Esophagus (tissue), 2 donors: ENCODE results near the gene PEDS1. TPM values are rescaled to one million over a fixed set of nuclear protein-coding genes. Genes with fewer than 3 reads are reported as not detected.

Experiments
- H3K27ac ChIP-seq, 2 donors: one replicate each; pipeline ENCODE4 v1.5.1; 2013; ENCODE audit warnings: low read depth in 2 of 2, mild to moderate bottlenecking in 2 of 2, inconsistent platforms in 1 of 2, low read length in 1 of 2, moderate library complexity in 1 of 2
- H3K27me3 ChIP-seq, 2 donors: one replicate each; pipeline ENCODE4 v1.6.1; 2013; ENCODE audit warnings: low read length in 2 of 2, control low read depth in 1 of 2, mild to moderate bottlenecking in 1 of 2; ENCODE audit not compliant: insufficient read depth in 2 of 2, control insufficient read depth in 1 of 2
- H3K36me3 ChIP-seq, 2 donors: one replicate each; pipeline ENCODE4 v1.6.1; 2013; ENCODE audit warnings: low read length in 1 of 2; ENCODE audit not compliant: control insufficient read depth in 2 of 2, insufficient read depth in 2 of 2
- H3K4me1 ChIP-seq, 2 donors: one replicate each; pipeline ENCODE4 v1.6.1; 2013; ENCODE audit warnings: low read length in 1 of 2; ENCODE audit not compliant: control insufficient read depth in 2 of 2, insufficient read depth in 2 of 2
- H3K4me3 ChIP-seq, 2 donors: one replicate each; pipeline ENCODE4 v1.5.1; 2013; ENCODE audit warnings: low read length in 2 of 2, mild to moderate bottlenecking in 2 of 2, low read depth in 1 of 2, moderate library complexity in 1 of 2
- H3K9me3 ChIP-seq, 2 donors: one replicate each; pipeline ENCODE4 v1.6.1; 2013; ENCODE audit warnings: mild to moderate bottlenecking in 2 of 2, low read depth in 1 of 2, low read length in 1 of 2, moderate library complexity in 1 of 2; ENCODE audit not compliant: control insufficient read depth in 2 of 2, insufficient read depth in 1 of 2
- WGBS, 2 donors: extraction: QIAGEN DNeasy Blood & Tissue Kit; methylation state at CpG; one replicate each; pipeline ENCODE4 v1.1.7; 2013; 5-methylcytosine and 5-hydroxymethylcytosine counted together
- polyA plus RNA-seq, 2 donors: library from polyadenylated mRNA; stranded (reverse); fragments of 200-250 nt; gene quantifications; one replicate each; pipeline ENCODE4 v1.2.3, GENCODE V29; 2013
- donor health status: healthy with polysubstance abuse.
- donor health status: Bipolar disorder and iron deficiency.

The PEDS1 gene
- polyA plus RNA-seq, 2 donors: 31.5 to 56.2 TPM

- Histone ChIP-seq H3K27me3 (no peaks in the 10 kb centered on the region), H3K27ac (peak overlapping the region; percentile 6 to 85), H3K36me3 (no peaks in the 10 kb centered on the region), H3K4me1 (peaks cover 2 to 12% of the 10 kb centered on the region in 2 donors), H3K9me3 (no peaks in the 10 kb centered on the region), H3K4me3 (peak overlapping the region in 1 of 2 donors; percentile 11)
- WGBS, 2 donors: 84 to 87% methylated on average over 19 of the region's 19 CpGs
Observed at GRCh38 chr20:50116368-50116999, 37.0 kb downstream of the PEDS1 start.

GRCh38 chr20:50115591-50116367 lies 37.7 kb downstream of the PEDS1 start:
- H3K27me3 ChIP-seq: no peaks in the 10 kb centered on the region
- H3K36me3 ChIP-seq: no peaks in the 10 kb centered on the region
- peak overlapping the region; percentile 17 to 51 for H3K4me3 ChIP-seq
- 0% methylated on average over 24 of the region's 24 CpGs for WGBS, 2 donors
- no peaks in the 10 kb centered on the region for H3K9me3 ChIP-seq
- H3K4me1 ChIP-seq: peaks cover 3 to 12% of the 10 kb centered on the region in 2 donors
- H3K27ac ChIP-seq: peak overlapping the region; percentile 30 to 85

DNA sequence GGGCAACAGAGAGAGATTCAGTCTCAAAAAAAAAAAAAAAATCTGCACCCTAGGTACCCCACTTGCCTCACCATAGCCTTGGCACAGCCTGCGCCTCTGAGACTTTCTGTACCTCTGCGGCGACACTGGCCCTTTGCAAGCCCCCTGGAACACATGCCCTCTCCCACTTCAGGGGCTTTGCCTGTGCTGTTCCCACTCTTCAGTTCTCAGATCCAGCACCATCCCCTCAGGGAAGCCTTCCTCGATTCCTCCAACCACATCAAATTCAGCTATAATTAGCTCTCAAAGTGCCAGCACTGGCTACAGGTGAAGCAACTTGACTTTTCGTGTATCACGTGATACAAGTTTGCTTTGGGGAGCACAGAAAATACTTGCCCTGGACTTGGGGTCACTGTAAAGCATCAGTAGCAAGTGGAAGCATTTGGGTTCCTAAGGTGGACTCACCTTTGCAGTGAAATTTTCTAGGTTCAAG lies 38.4 kb downstream of the PEDS1 start:
- Histone ChIP-seq H3K9me3 (no peaks in the 10 kb centered on the region), H3K4me1 (peaks cover 7 to 16% of the 10 kb centered on the region in 2 donors), H3K4me3 (peak overlapping the region; percentile 17 to 51), H3K27me3 (no peaks in the 10 kb centered on the region), H3K27ac (peak overlapping the region; percentile 19 to 30), H3K36me3 (no peaks in the 10 kb centered on the region)
- WGBS, 2 donors: 56 to 58% methylated on average over 6 of the region's 6 CpGs

- H3K36me3 ChIP-seq: no peaks in the 10 kb centered on the region
- H3K4me1 ChIP-seq: peaks cover 8 to 18% of the 10 kb centered on the region in 2 donors
- H3K4me3 ChIP-seq: peak overlapping the region; percentile 80 to 99
- H3K9me3 ChIP-seq: no peaks in the 10 kb centered on the region
- 13 to 14% methylated on average over 11 of the region's 11 CpGs for WGBS, 2 donors
- no peaks in the 10 kb centered on the region for H3K27me3 ChIP-seq
- peak overlapping the region; percentile 96 to 97 for H3K27ac ChIP-seq
Observed at GRCh38 chr20:50113420-50114224, 39.9 kb downstream of the PEDS1 start.

GRCh38 chr20:50112512-50113419 lies 40.8 kb downstream of the PEDS1 start, which contains the start of gene UBE2V1:
UBE2V1 (minus strand) TSS chr20:50113150; CDS start chr20:50113128, 22 bp downstream.
- H3K36me3 ChIP-seq: no peaks in the 10 kb centered on the region
- H3K4me3 ChIP-seq: peak within 1 kb of the TSS; percentile 80 to 99
- peak within 1 kb of the TSS; percentile 96 to 97 for H3K27ac ChIP-seq
- WGBS, 2 donors: 1% methylated on average over 58 to 70 of the region's 70 CpGs
- peaks cover 10 to 26% of the 10 kb centered on the region in 2 donors for H3K4me1 ChIP-seq
- no peaks in the 10 kb centered on the region for H3K9me3 ChIP-seq
- H3K27me3 ChIP-seq: no peaks in the 10 kb centered on the region

- no peaks in the 10 kb centered on the region for H3K9me3 ChIP-seq
- peak overlapping the region; percentile 96 to 97 for H3K27ac ChIP-seq
- no peaks in the 10 kb centered on the region for H3K27me3 ChIP-seq
- H3K4me3 ChIP-seq: peak overlapping the region; percentile 80 to 99
- no peaks in the 10 kb centered on the region for H3K36me3 ChIP-seq
- 7% methylated on average over 9 of the region's 9 CpGs for WGBS, 2 donors
- peaks cover 10 to 26% of the 10 kb centered on the region in 2 donors for H3K4me1 ChIP-seq
Observed at GRCh38 chr20:50111829-50112495, 41.6 kb downstream of the PEDS1 start.

DNA sequence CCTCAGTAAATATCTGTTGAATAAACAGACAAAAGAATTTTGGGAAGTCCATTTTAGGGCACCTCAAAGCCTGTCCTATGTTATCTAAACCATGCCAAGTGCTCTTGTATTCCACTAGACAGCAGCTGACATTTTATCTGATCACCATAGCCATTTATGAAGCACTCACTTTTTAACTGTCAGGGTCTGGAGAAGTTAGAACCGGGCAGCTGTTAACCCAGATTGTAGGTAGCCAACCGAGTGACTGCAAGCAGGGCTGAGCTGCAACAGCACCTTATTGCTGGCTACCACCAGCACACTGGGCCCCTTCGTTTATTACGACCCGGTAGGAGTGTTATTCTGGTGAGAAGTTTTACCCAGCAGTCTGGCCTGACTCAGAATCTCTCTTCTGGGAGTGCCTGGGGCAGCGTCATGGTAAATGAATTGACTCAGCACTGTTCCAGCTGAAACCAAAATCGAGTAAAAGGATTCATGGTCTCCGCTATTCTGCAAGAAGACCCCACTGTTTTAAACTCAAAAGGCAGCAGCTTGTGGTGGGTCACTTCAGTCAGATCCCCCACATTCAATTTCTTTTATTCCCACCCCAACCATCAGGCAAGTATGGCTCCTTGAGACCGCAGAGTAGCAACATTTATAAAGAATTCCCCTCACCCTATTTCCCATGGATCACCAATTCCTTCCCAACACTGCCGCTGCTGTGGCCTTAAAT lies 42.2 kb downstream of the PEDS1 start:
- H3K9me3 ChIP-seq: no peaks in the 10 kb centered on the region
- peak overlapping the region; percentile 80 to 99 for H3K4me3 ChIP-seq
- H3K27me3 ChIP-seq: no peaks in the 10 kb centered on the region
- H3K4me1 ChIP-seq: peaks cover 10 to 22% of the 10 kb centered on the region in 2 donors
- H3K27ac ChIP-seq: peak overlapping the region; percentile 75 to 96
- H3K36me3 ChIP-seq: no peaks in the 10 kb centered on the region
- WGBS, 2 donors: 34 to 37% methylated on average over 10 of the region's 10 CpGs
